OCI-LY1 (cell line): ENCODE data around the gene SLC5A2.

Experiments
- CTCF ChIP-seq: fragments of 200-600 bp; sonication (generic), shearing (Covaris generic); IDR thresholded peaks from 2 replicates; pipeline ENCODE4 v1.5.1; 2017; ENCODE audit warnings: mild to moderate bottlenecking, antibody characterized with exemption, low read length, moderate library complexity, mixed read lengths
- EZH2 ChIP-seq: fragments of 200-600 bp; sonication (generic), shearing (Covaris generic); IDR thresholded peaks from 2 replicates; pipeline ENCODE4 v1.8.0; 2017; ENCODE audit warnings: borderline replicate concordance, mixed run types, mild to moderate bottlenecking, antibody characterized with exemption, low read length, moderate library complexity, mixed read lengths

- TF ChIP-seq CTCF (no peak), EZH2 (no peak)
Measured at GRCh38 chr16:31470615-31471014, 12.3 kb upstream of the SLC5A2 start.
